Kidney epithelial cell (primary cell): Measurements from ENCODE around the gene TBC1D5. TPM values are rescaled to one million over a fixed set of nuclear protein-coding genes. Genes with fewer than 3 reads are reported as not detected.

Experiments used
- DNase-seq: peaks from one replicate; pipeline ENCODE4 v3.0.0-alpha.2; 2010; ENCODE audit warnings: low read depth
- H3K27me3 ChIP-seq: 2 replicates; pipeline ENCODE4 v1.6.0; 2011; ENCODE audit warnings: low read length; ENCODE audit not compliant: control insufficient read depth, insufficient read depth
- H3K36me3 ChIP-seq: 2 replicates; pipeline ENCODE4 v1.5.1; 2011; ENCODE audit warnings: low read length; ENCODE audit not compliant: control insufficient read depth, insufficient read depth
- H3K4me3 ChIP-seq: 2 replicates; pipeline ENCODE4 v1.5.1; 2011; ENCODE audit warnings: low read depth, mild to moderate bottlenecking, control low read depth, low read length
- CTCF ChIP-seq: IDR thresholded peaks from 2 replicates; pipeline ENCODE4 v1.5.1; 2011; ENCODE audit warnings: mild to moderate bottlenecking, moderate library complexity, low read length, control low read depth, inconsistent platforms; ENCODE audit not compliant: insufficient read depth, poor library complexity, severe bottlenecking
- total RNA-seq: library from RNA; depleted of rRNA; stranded (reverse); fragments of >200 nt; gene quantifications from 2 replicates; pipeline ENCODE4 v1.2.3, GENCODE V29; 2015

TBC1D5 gene
- total RNA-seq, 1 donor from 2014 or later = 100 TPM

GRCh38 chr3:17743658-17743995, 1.2 kb upstream of the TBC1D5 start:
- DNase-seq = no peak
- H3K4me3 ChIP-seq = no peak overlapping the region
- no peak for TF ChIP-seq CTCF

GRCh38 chr3:17742880-17743657, 638 bp upstream of the TBC1D5 start:
- Histone ChIP-seq H3K4me3 (peak overlapping the region; percentile 60), H3K36me3 (no peaks in the 10 kb centered on the region), H3K27me3 (no peaks in the 10 kb centered on the region)
- TF ChIP-seq CTCF = no peak
- DNase-seq = no peak

More at GRCh38 chr3:17743658-17743995, 1.2 kb upstream of the TBC1D5 start:
- Histone ChIP-seq H3K36me3 (no peaks in the 10 kb centered on the region), H3K27me3 (no peaks in the 10 kb centered on the region)

- TF ChIP-seq CTCF = no peak
- Histone ChIP-seq H3K36me3 (no peaks in the 10 kb centered on the region), H3K27me3 (no peaks in the 10 kb centered on the region), H3K4me3 (peak overlapping the region; percentile 60)
- no peak for DNase-seq
Measured at GRCh38 chr3:17741621-17742101, 770 bp downstream of the TBC1D5 start.

GRCh38 chr3:17740721-17741141, 1.7 kb downstream of the TBC1D5 start:
- DNase-seq = no peak
- TF ChIP-seq CTCF = no peak
- Histone ChIP-seq H3K4me3 (peak overlapping the region; percentile 60), H3K36me3 (no peaks in the 10 kb centered on the region), H3K27me3 (no peaks in the 10 kb centered on the region)

- DNase-seq = no peak
- H3K36me3 ChIP-seq = no peaks in the 10 kb centered on the region
- H3K27me3 ChIP-seq = no peaks in the 10 kb centered on the region
- TF ChIP-seq CTCF = no peak
- no peak overlapping the region for H3K4me3 ChIP-seq
Measured at GRCh38 chr3:17738921-17739320, 3.5 kb downstream of the TBC1D5 start.

GRCh38 chr3:17738219-17738618, 4.2 kb downstream of the TBC1D5 start:
- H3K4me3 ChIP-seq = no peak overlapping the region
- H3K27me3 ChIP-seq = no peaks in the 10 kb centered on the region
- no peak for DNase-seq
- TF ChIP-seq CTCF = no peak
- no peaks in the 10 kb centered on the region for H3K36me3 ChIP-seq
